Neural cell (in vitro differentiated cells): ENCODE results near the gene GAS7. TPM values are rescaled to one million over a fixed set of nuclear protein-coding genes. Genes with fewer than 3 reads are reported as not detected.

ENCODE experiments used
- H2AFZ ChIP-seq: fragments of 200-600, 300-800 bp; sonication (generic), shearing (Covaris generic); 2 replicates; pipeline ENCODE4 v1.6.0; 2014; ENCODE audit warnings: low read depth, mild to moderate bottlenecking, antibody characterized with exemption, low read length, moderate library complexity
- H3F3A ChIP-seq: fragments of 200-600 bp; shearing (Covaris generic); 2 replicates; pipeline ENCODE4 v1.6.1; 2016; ENCODE audit warnings: mild to moderate bottlenecking, moderate library complexity, mixed read lengths, antibody characterized with exemption, low read length; ENCODE audit not compliant: insufficient read depth, poor library complexity, severe bottlenecking
- H3K27ac ChIP-seq: fragments of 200-600, 300-800 bp; sonication (generic), shearing (Covaris generic); 2 replicates; pipeline ENCODE4 v1.5.1; 2014; ENCODE audit warnings: mild to moderate bottlenecking, low read length, moderate library complexity
- H3K27me3 ChIP-seq: fragments of 300-800, 200-600 bp; sonication (generic), shearing (Covaris generic); 2 replicates; pipeline ENCODE4 v1.6.0; 2014; ENCODE audit warnings: mild to moderate bottlenecking, low read depth, low read length, moderate library complexity; ENCODE audit not compliant: insufficient read depth
- H3K36me3 ChIP-seq: fragments of 300-800, 200-600 bp; sonication (generic), shearing (Covaris generic); 2 replicates; pipeline ENCODE4 v1.5.1; 2014; ENCODE audit warnings: mild to moderate bottlenecking, antibody characterized with exemption, low read length, moderate library complexity; ENCODE audit not compliant: insufficient read depth
- H3K4me2 ChIP-seq: fragments of 300-800, 200-600 bp; sonication (generic), shearing (Covaris generic); 2 replicates; pipeline ENCODE4 v1.6.0; 2014; ENCODE audit warnings: mild to moderate bottlenecking, low read length
- H3K4me3 ChIP-seq: fragments of 300-800, 200-600 bp; sonication (generic), shearing (Covaris generic); 2 replicates; pipeline ENCODE4 v1.5.1; 2014; ENCODE audit warnings: mild to moderate bottlenecking, low read length, moderate library complexity
- H3K79me2 ChIP-seq: fragments of 200-600 bp; shearing (Covaris generic); replicated peaks from 2 replicates; pipeline ENCODE4 v1.6.0; 2014; ENCODE audit warnings: mild to moderate bottlenecking, low read length, moderate library complexity; ENCODE audit not compliant: insufficient read depth
- H3K9ac ChIP-seq: fragments of 300-800, 200-600 bp; sonication (generic), shearing (Covaris generic); 2 replicates; pipeline ENCODE4 v1.6.1; 2016; ENCODE audit warnings: mild to moderate bottlenecking, low read length, mixed read lengths
- H3K9me2 ChIP-seq: fragments of 200-600 bp; shearing (Covaris generic); 2 replicates; pipeline ENCODE4 v1.6.1; 2016; ENCODE audit warnings: mild to moderate bottlenecking, low read length, mixed read lengths; ENCODE audit not compliant: insufficient read depth
- H3K9me3 ChIP-seq: fragments of 200-600, 300-800 bp; sonication (generic), shearing (Covaris generic); 2 replicates; pipeline ENCODE4 v1.6.1; 2016; ENCODE audit warnings: mild to moderate bottlenecking, mixed run types, low read length, moderate library complexity, mixed read lengths
- H4K20me1 ChIP-seq: fragments of 200-600 bp; shearing (Covaris generic); 2 replicates; pipeline ENCODE4 v1.6.1; 2016; ENCODE audit warnings: mild to moderate bottlenecking, mixed run types; ENCODE audit not compliant: insufficient read depth
- CTCF ChIP-seq: fragments of 450-650 bp; IDR thresholded peaks from 2 replicates; pipeline ENCODE4 v1.5.1; 2014; ENCODE audit warnings: antibody characterized with exemption, mild to moderate bottlenecking, moderate library complexity; ENCODE audit not compliant: poor library complexity, severe bottlenecking
- EP300 ChIP-seq: fragments of 450-650 bp; conservative IDR thresholded peaks from 2 replicates; pipeline ENCODE4 v1.6.1; 2014; ENCODE audit warnings: antibody characterized with exemption, mild to moderate bottlenecking, moderate library complexity; ENCODE audit not compliant: poor library complexity, severe bottlenecking
- EZH2 ChIP-seq: fragments of 200-600, 300-800 bp; shearing (Covaris generic), sonication (generic); IDR thresholded peaks from 2 replicates; pipeline ENCODE4 v1.6.1; 2014; ENCODE audit warnings: antibody characterized with exemption, low read length, borderline replicate concordance, mild to moderate bottlenecking; ENCODE audit not compliant: insufficient read depth, poor library complexity, severe bottlenecking
- MXI1 ChIP-seq: fragments of 450-650 bp; conservative IDR thresholded peaks from 2 replicates; pipeline ENCODE4 v1.6.1; 2014; ENCODE audit warnings: antibody characterized with exemption, mild to moderate bottlenecking; ENCODE audit not compliant: poor library complexity, severe bottlenecking
- POLR2AphosphoS5 ChIP-seq: IDR thresholded peaks from 2 replicates; pipeline ENCODE4 v1.6.1; 2012
- RAD21 ChIP-seq: fragments of 450-650 bp; conservative IDR thresholded peaks from 2 replicates; pipeline ENCODE4 v1.6.1; 2014; ENCODE audit warnings: antibody characterized with exemption, mild to moderate bottlenecking, moderate library complexity
- REST ChIP-seq: IDR thresholded peaks from 2 replicates; pipeline ENCODE4 v1.6.1; 2012; ENCODE audit warnings: borderline replicate concordance
- SMC3 ChIP-seq: fragments of 450-650 bp; conservative IDR thresholded peaks from 2 replicates; pipeline ENCODE4 v1.6.1; 2014; ENCODE audit warnings: antibody characterized with exemption, mild to moderate bottlenecking, moderate library complexity; ENCODE audit not compliant: poor library complexity
- TAF1 ChIP-seq: IDR thresholded peaks from 2 replicates; pipeline ENCODE4 v1.6.1; 2012; ENCODE audit warnings: low read depth
- polyA plus RNA-seq: library from polyadenylated mRNA; depleted of rRNA; stranded (reverse); fragments of >200 nt; gene quantifications from 2 replicates; pipeline ENCODE4 v1.2.3, GENCODE V29; 2014

Gene GAS7
- polyA plus RNA-seq, 1 donor from 2014 or later: 23.6 TPM

- Histone ChIP-seq H3K4me3 (no peak overlapping the region), H3K27ac (no peak overlapping the region), H3F3A (no peaks in the 10 kb centered on the region), H3K9me3 (no peaks in the 10 kb centered on the region), H3K4me2 (no peak overlapping the region), H3K36me3 (no peaks in the 10 kb centered on the region), H4K20me1 (no peaks in the 10 kb centered on the region), H3K9me2 (no peaks in the 10 kb centered on the region), H2AFZ (no peak overlapping the region), H3K9ac (no peak overlapping the region), H3K27me3 (no peaks in the 10 kb centered on the region), H3K79me2 (no peaks in the 10 kb centered on the region)
- TF ChIP-seq MXI1 (no peak), RAD21 (no peak), EP300 (no peak), SMC3 (no peak), CTCF (no peak), REST (no peak)
Observed at GRCh38 chr17:9985646-9986045, 212.8 kb downstream of the GAS7 start.

- H3K4me3 ChIP-seq: no peak overlapping the region
- TF ChIP-seq POLR2AphosphoS5 (no peak), SMC3 (no peak), RAD21 (no peak), EP300 (no peak), EZH2 (no peak), TAF1 (no peak), MXI1 (no peak), CTCF (no peak)
- H3K4me2 ChIP-seq: no peak overlapping the region
- no peak overlapping the region for H3K9ac ChIP-seq
- no peaks in the 10 kb centered on the region for H3K79me2 ChIP-seq
- no peaks in the 10 kb centered on the region for H3K36me3 ChIP-seq
- H3K9me2 ChIP-seq: no peaks in the 10 kb centered on the region
- H3K27ac ChIP-seq: no peak overlapping the region
- H4K20me1 ChIP-seq: no peaks in the 10 kb centered on the region
- H3K27me3 ChIP-seq: no peaks in the 10 kb centered on the region
- H2AFZ ChIP-seq: no peak overlapping the region
- H3F3A ChIP-seq: no peaks in the 10 kb centered on the region
- no peaks in the 10 kb centered on the region for H3K9me3 ChIP-seq
Observed at GRCh38 chr17:9984768-9985167, 213.6 kb downstream of the GAS7 start.
